ENCODE measurements around the gene NRG2. TPM values are rescaled to one million over a fixed set of nuclear protein-coding genes. Genes with fewer than 3 reads are reported as not detected.

The NRG2 gene
- total RNA-seq, 2 experiments from 2014 or later: 0.11 TPM; not detected in 1

DNA sequence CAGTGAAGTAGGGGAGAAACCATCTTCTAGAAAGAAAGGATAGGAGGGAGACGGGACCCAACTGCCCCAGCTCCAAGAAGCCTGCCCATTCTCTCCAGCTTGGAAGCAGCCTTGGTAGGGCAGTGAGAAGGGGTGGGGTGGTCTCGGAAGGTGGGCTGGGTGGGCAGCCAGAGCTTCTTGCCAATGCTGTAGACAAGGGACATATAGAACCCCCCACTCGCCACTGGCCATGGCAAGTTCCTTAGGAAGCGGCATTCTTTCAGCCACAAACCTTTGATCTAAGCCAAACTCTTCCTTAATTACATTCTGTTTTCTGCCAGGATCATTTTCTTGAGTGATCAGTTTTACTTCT lies 157.3 kb downstream of the NRG2 start:
- TF ChIP-seq, protein P1, sequence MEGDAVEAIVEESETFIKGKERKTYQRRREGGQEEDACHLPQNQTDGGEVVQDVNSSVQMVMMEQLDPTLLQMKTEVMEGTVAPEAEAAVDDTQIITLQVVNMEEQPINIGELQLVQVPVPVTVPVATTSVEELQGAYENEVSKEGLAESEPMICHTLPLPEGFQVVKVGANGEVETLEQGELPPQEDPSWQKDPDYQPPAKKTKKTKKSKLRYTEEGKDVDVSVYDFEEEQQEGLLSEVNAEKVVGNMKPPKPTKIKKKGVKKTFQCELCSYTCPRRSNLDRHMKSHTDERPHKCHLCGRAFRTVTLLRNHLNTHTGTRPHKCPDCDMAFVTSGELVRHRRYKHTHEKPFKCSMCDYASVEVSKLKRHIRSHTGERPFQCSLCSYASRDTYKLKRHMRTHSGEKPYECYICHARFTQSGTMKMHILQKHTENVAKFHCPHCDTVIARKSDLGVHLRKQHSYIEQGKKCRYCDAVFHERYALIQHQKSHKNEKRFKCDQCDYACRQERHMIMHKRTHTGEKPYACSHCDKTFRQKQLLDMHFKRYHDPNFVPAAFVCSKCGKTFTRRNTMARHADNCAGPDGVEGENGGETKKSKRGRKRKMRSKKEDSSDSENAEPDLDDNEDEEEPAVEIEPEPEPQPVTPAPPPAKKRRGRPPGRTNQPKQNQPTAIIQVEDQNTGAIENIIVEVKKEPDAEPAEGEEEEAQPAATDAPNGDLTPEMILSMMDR (IDR thresholded peaks at IDR 0.05): no peak
- no peak for ATAC-seq
- H3K36me3 Mint-ChIP-seq (ENCODE audit: low read depth): no peaks in the 10 kb centered on the region
- intact Hi-C loops (cut with micrococcal nuclease): no loop called here
- no peak for DNase-seq
- H3K4me3 Mint-ChIP-seq: no peak overlapping the region
- ChIA-PET CTCF (interaction anchor here (0.6 to 2.2 kb wide), 2 partner anchors 83 kb away, joined by 3 to 7 read pairs; no protein-coding TSS in a partner anchor), POLR2A (no interaction called here)
- no peaks in the 10 kb centered on the region for H3K4me1 Mint-ChIP-seq (ENCODE audit: low read depth)
- H3K9me3 Mint-ChIP-seq: no peaks in the 10 kb centered on the region
- H3K27ac Mint-ChIP-seq: no peak overlapping the region
- H3K27me3 Mint-ChIP-seq: peaks cover 2% of the 10 kb centered on the region

DNA sequence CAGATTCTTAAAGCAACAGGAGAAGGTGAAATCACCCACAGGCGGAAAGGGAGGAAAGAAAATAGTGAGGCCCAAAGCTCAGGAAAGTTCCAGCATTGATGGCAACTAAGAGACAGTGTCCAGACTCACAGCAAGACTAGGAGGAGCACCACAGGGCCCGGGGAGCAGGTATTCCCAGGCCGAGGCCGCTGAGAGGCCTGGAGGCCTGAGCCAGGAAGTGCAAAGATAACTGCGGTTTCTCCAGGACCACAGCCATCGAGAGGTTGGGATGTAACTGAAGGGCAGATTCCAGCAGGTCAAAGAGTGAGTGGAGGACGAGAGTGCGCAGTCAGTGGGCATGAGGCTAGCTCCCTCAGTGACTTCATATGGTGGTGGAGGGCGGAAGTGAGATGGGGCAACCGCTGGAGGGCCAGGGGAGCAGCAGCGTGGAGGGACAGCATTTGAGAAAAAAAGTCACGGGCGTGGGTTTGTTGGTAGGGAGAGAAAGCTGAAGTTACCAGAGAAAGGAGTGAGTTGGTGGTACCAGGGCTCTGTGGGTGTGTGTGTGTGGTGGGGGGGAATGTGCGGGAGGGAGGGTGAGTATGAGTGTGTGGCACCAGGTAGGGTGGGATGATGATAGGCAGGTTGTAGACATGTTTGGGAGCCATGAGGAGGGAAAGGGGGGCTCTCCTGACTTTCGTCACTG lies 157.8 kb downstream of the NRG2 start:
- Mint-ChIP-seq H3K4me3 (no peak overlapping the region), H3K27me3 (peaks cover 2% of the 10 kb centered on the region), H3K9me3 (no peaks in the 10 kb centered on the region), H3K36me3 (ENCODE audit: low read depth) (no peaks in the 10 kb centered on the region), H3K4me1 (ENCODE audit: low read depth) (no peaks in the 10 kb centered on the region), H3K27ac (no peak overlapping the region)
- DNase-seq (no peak), ATAC-seq (no peak)
- POLR2A ChIA-PET: no interaction called here
- intact Hi-C loops (cut with micrococcal nuclease): no loop called here
- TF ChIP-seq, protein P1 (IDR thresholded peaks at IDR 0.05): no peak
- CTCF ChIA-PET: interaction anchor here (0.6 kb wide), 1 partner anchor 84 kb away, joined by 3 read pairs; no protein-coding TSS in a partner anchor

DNA sequence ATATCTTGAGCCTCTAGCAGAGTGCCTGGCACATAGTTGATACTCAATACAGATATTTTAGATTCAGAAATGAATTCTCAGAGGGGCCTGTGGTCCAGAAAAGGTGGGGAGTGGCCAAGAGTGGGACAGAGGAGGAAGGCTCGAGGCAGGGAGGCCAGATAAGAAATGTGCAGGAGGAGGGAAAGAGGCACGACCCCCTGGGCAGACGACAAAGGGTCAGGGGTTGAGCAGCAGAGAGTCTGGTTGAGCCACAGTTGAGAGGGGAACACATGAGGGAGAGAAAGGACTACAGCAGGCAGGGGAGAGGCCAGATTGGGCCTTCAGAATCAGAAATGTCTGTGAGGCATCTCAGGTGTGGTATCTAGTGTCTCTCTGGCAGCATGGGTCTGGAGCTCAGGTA lies 158.4 kb downstream of the NRG2 start:
- DNase-seq: no peak
- TF ChIP-seq, protein P1 (IDR thresholded peaks at IDR 0.05): no peak
- ATAC-seq: no peak
- ChIA-PET POLR2A (no interaction called here), CTCF (no interaction called here)
- Mint-ChIP-seq H3K27ac (no peak overlapping the region), H3K4me3 (no peak overlapping the region), H3K36me3 (ENCODE audit: low read depth) (no peaks in the 10 kb centered on the region), H3K4me1 (ENCODE audit: low read depth) (no peaks in the 10 kb centered on the region), H3K9me3 (no peaks in the 10 kb centered on the region), H3K27me3 (peaks cover 2% of the 10 kb centered on the region)
- intact Hi-C loops (cut with micrococcal nuclease): no loop called here

DNA sequence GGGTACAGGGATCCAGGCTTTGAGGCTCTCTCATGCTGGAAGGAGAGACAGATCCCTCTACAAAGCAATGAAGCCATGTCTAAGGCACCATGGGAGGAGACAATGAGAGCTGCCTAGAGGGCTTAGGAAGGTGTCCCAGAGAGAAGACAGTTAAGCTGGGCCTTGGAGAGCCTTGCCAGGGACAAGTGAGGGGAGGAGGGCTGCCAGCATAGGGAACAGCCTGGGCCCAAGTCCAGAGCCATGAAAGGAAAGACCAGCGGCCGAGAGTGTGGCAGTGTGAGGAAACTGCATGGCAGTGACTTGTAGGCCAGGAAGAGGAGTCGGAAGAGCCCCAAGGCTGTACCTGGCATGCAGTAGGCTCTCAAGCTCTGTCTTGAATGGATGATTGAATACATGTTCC lies 159.0 kb downstream of the NRG2 start:
- H3K4me1 Mint-ChIP-seq (ENCODE audit: low read depth): no peaks in the 10 kb centered on the region
- ChIA-PET CTCF (interaction anchor here (0.9 kb wide), 1 partner anchor 21 kb away, joined by 3 read pairs; no protein-coding TSS in a partner anchor), POLR2A (no interaction called here)
- ATAC-seq (no peak), DNase-seq (no peak)
- no peak overlapping the region for H3K27ac Mint-ChIP-seq
- intact Hi-C loops (cut with micrococcal nuclease): no loop called here
- no peaks in the 10 kb centered on the region for H3K36me3 Mint-ChIP-seq (ENCODE audit: low read depth)
- no peaks in the 10 kb centered on the region for H3K9me3 Mint-ChIP-seq
- TF ChIP-seq, protein P1 (IDR thresholded peaks at IDR 0.05): no peak
- peaks cover 2% of the 10 kb centered on the region for H3K27me3 Mint-ChIP-seq
- no peak overlapping the region for H3K4me3 Mint-ChIP-seq

DNA sequence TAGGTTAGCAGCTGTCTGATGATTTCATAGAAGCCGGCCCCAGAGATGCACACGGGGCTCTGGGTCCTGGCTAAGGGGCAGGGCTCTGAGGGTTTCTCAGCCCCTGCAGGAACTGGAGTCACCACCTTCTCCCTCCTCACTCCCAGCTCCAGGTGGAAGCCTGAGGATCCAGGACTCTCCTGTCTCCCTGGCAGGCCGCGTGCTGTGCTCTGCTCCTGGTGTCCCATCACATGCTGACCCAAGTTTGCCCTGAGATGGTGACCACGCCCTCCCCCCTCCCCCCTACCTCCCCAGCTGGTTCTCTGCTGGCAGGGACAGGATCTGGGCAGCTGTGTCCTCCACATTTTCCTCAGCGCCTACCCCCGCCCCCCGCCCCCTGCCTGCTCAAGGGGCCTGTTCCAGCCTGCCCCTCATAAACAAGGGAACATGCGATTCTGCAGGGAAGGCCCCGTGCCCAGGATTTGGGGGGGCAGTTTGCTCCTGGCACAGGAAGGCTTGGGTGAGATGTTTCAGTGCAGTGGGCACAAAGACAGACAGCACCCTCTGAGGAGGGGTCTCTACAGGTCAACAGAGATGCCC lies 160.0 kb downstream of the NRG2 start:
- DNase-seq: no peak
- Mint-ChIP-seq H3K4me1 (ENCODE audit: low read depth) (no peaks in the 10 kb centered on the region), H3K36me3 (ENCODE audit: low read depth) (no peaks in the 10 kb centered on the region), H3K27me3 (peaks cover 2% of the 10 kb centered on the region), H3K9me3 (no peaks in the 10 kb centered on the region), H3K27ac (no peak overlapping the region), H3K4me3 (no peak overlapping the region)
- TF ChIP-seq, protein P1 (IDR thresholded peaks at IDR 0.05): no peak
- ChIA-PET POLR2A (no interaction called here), CTCF (interaction anchor here (0.9 kb wide), 1 partner anchor 20 kb away, joined by 3 read pairs; no protein-coding TSS in a partner anchor)
- no peak for ATAC-seq
- intact Hi-C loops (cut with micrococcal nuclease): no loop called here

Measured in activated CD8-positive, alpha-beta T cell treated with anti-CD3 and anti-CD28 coated beads for 36 hours (primary cell).